Measurements from ENCODE around the gene PC. TPM values are rescaled to one million over a fixed set of nuclear protein-coding genes. Genes with fewer than 3 reads are reported as not detected.
"Not testable (repeated sequence)": the region's sequence is repeated elsewhere in the genome, so short reads cannot be mapped to it uniquely, and the experiment has no call there.

Gene PC
- total RNA-seq, 1 donor from 2014 or later, result 12.7 TPM

DNA sequence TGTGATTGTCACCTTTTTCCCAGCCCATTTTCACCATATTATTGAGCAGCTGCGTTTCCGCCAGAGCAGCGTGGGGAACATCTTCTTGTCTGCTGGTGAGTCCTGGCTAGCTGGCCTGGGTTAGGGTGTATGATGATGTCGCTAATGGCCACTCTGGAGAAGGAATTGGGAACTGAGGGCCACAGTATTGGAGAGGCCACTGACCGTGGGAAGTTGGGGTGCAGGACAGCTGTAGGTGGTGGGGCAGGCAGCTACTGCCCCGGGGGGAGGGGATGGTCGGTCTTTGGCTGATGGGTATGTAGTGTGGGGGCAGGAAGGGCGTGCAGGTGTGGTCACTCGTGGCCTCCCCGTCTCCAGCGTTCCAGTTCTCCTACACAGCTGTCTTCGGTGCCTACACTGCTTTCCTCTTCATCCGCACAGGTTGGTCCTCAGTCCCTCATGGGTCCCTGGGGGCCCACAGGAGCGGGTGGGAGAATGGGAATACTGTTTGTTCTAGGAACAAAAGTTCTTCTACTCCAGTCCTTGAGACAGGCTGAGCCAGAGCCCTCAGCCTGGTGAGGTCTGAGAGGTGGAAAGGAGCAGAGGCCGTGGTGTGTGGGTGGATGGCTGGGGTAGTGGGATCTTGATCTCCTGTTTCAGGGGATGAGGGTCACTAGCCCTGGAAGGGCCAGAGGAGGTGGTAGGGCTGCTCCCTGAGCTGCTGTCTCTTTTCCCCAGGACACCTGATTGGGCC lies 112.9 kb downstream of the PC start:
- intact Hi-C loops (cut with micrococcal nuclease), result no loop called here

DNA sequence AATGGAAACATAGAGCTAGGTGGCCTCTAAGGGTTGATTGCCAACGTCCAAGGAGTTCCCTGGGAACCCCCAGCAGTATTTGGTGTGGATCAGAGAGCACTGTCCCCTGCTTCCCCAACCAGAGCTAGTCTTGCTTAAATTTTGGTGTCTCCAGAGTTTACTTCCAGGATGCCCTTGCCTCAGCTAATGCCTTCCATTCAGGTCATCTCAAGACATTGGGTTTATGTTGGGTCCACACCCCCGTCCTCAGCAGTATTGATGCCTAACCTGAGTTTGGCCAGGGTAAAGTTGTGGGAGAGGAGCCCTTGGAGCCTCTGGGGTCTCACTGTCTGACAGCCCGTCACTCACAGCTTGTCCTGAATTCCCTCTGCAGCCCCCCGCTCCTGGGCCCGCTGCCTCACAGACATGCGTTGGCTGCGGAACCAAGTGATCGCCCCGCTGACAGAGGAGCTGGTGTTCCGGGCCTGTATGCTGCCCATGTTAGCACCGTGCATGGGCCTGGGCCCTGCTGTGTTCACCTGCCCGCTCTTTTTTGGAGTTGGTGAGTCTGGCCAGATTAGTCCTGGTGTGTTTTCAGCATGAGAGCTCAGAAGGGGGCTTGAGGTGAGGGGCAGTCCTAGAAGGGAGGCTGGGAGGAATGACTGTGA lies 113.6 kb downstream of the PC start:
- intact Hi-C loops (cut with micrococcal nuclease), result loop anchor here (5.0 kb wide), 3 partner anchors 113 to 663 kb away; partner anchors contain the start of genes CDK2AP2, PC, PITPNM1 and RBM4B

- intact Hi-C loops (cut with micrococcal nuclease), result loop anchor here (1.0 to 5.0 kb wide), 5 partner anchors 12 to 663 kb away; partner anchors contain the start of genes CDK2AP2, PC, PITPNM1 and RBM4B
Measured at GRCh38 chr11:66843776-66844495, 114.2 kb downstream of the PC start.

DNA sequence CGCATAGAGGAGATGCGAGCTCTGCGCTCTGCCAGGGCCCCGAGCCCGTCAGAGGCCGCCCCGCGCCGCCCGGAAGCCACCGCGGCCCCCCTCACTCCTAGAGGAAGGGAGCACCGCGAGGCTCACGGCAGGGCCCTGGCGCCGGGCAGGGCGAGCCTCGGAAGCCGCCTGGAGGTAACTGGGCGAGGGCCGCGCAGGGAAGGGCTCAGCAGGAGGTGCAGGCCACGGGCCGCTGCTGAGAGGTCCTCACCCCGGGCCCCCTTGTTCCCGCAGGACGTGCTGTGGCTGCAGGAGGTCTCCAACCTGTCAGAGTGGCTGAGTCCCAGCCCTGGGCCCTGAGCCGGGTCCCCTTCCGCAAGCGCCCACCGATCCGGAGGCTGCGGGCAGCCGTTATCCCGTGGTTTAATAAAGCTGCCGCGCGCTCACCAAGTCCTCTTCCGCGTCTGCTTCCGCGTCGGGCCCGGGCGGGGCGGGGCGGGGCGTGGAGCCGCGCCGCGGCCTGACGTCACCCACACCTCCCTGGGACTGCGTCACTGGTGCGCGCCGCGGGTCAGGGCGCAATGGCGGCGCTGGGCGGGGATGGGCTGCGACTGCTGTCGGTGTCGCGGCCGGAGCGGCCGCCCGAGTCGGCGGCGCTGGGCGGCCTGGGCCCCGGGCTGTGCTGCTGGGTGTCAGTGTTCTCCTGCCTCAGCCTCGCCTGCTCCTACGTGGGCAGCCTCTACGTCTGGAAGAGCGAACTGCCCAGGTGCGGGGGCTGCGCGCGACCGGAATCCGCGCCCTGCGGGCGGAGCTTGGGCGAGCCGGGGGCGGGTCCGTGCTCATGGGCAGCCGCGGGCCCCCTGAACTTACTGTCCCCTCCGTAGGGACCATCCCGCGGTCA lies 115.0 kb downstream of the PC start, which contains the start of gene RCE1:
RCE1 (plus strand) TSS at position 546 of the 880 bp plus-strand sequence; CDS start at position 561, 15 bp downstream.
- intact Hi-C loops (cut with micrococcal nuclease), result loop anchor here (1.0 to 5.0 kb wide), 5 partner anchors 13 to 664 kb away; partner anchors contain the start of genes CDK2AP2, PC, PITPNM1 and RBM4B

DNA sequence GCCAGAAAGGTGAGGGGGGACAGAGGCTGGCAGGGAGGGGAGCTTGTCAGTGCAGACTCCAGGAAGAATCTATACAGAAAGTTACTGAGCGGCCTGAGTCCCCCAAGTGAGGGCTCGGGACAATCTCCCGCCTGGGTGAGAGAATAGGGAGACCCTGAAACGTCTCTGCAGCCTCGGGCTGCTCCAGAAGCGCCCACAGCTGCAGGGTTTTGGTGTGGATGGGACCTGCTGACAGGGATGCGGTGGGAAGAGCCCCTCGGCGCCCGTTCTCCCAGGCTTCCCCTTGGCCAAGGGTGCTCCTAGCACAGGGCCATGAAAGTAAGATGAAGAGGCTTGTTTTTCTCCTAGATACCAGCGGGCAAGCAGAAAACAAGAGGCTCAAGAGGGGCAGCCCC lies 115.7 kb downstream of the PC start:
- intact Hi-C loops (cut with micrococcal nuclease), result loop anchor here (5.0 kb wide), 3 partner anchors 115 to 665 kb away; partner anchors contain the start of genes CDK2AP2, PC, PITPNM1 and RBM4B

GRCh38 chr11:66841861-66842260 lies 116.3 kb downstream of the PC start:
- intact Hi-C loops (cut with micrococcal nuclease), result loop anchor here (5.0 kb wide), 3 partner anchors 115 to 665 kb away; partner anchors contain the start of genes CDK2AP2, PC, PITPNM1 and RBM4B

DNA sequence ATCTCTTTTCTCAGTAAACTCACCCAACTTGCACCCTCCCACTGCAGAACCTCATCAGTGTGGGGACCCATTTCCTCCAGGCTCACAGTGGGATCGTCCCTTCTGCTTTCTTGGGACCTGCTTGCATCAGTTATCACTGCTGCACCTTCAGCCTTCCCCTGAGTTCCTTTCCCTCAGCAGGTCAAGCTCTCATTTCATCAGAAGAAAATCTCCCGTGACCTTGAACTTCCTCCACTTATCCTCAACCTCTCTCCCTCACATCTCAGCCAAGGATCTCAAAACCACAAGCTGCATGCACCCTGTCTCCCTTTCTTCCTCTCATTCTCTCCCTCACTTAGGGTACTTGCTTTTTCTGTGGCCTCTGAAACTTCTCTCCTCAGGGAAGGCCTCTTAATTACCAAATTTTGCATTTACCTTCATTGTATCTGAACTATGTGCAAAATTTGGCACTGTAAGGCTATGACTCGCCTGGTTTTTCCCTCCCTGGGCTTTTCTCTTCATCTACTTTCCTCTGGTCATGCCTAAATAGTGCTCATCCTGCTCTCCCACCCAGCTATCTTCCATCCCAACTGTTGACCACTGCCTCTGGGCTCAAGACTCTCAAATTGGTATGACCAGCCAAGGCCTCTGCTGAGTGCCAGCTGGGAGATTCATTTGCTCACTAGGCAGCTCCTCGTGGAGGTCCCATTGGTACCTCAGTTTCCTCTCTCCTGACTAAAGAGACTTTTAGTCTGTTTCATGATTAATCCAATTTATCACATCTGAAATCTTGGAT lies 117.7 kb downstream of the PC start:
- intact Hi-C loops (cut with micrococcal nuclease), result loop anchor here (5.0 kb wide), 3 partner anchors 117 to 667 kb away; partner anchors contain the start of genes CDK2AP2, PC, PITPNM1 and RBM4B

DNA sequence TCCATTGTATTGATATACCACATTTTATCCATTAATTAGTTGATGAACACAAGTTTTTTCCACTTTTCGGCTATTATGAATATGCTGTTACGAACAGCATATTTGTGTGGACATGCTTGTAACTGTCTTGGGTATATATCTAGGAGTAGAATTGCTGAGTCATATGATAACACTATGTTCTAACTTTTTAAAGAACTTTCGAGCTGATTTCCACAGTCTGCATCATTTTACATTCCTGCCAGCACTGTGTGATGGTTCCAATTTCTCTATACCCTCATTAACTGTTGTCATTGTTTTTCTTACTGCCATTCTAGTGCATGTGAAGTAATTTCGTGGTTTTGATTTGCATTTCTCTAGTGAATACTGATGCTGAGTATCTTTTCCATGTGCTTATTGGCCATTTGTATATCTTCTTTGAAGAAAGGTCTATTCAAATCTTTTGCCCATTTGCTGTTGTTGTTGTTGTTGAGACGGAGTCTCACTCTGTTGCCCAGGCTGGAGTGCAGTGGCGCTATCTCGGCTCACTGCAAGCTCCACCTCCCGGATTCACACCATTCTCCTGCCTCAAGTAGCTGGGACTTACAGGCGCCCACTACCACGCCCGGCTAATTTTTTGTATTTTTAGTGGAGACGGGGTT lies 122.3 kb downstream of the PC start:
- intact Hi-C loops (cut with micrococcal nuclease), result no loop called here

GRCh38 chr11:66834943-66835342 lies 123.2 kb downstream of the PC start:
- intact Hi-C loops (cut with micrococcal nuclease), result loop anchor here (1.0 kb wide), 1 partner anchor 141 kb away; no protein-coding TSS in a partner anchor

- intact Hi-C loops (cut with micrococcal nuclease), result loop anchor here (1.0 kb wide), 1 partner anchor 140 kb away; no protein-coding TSS in a partner anchor
Measured at GRCh38 chr11:66834539-66834845, 123.7 kb downstream of the PC start.

GRCh38 chr11:66824573-66824972 lies 133.6 kb downstream of the PC start:
- intact Hi-C loops (cut with micrococcal nuclease), result not testable (repeated sequence)

DNA sequence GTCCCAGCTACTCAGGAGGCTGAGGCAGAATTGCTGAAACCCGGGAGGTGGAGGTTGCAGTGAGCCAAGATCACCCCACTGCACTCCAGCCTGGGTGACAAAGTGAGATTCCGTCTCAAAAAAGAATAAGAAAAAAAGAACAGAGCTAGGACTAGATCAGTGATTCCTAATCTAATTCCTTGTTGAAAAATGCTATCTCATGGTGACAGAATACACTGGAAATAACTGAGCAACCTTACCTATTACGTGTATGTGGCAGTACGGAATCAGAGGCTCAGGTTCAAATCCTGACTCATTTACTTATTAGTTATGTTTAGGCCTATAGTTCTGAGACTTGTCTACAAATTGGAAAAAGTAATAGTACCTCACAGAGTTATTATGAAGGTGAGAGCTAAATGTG lies 134.5 kb downstream of the PC start:
- intact Hi-C loops (cut with micrococcal nuclease), result no loop called here

- intact Hi-C loops (cut with micrococcal nuclease), result no loop called here
Measured at GRCh38 chr11:66820901-66821300, 137.3 kb downstream of the PC start.

- intact Hi-C loops (cut with micrococcal nuclease), result no loop called here
Measured at GRCh38 chr11:66820381-66820780, 137.8 kb downstream of the PC start.

DNA sequence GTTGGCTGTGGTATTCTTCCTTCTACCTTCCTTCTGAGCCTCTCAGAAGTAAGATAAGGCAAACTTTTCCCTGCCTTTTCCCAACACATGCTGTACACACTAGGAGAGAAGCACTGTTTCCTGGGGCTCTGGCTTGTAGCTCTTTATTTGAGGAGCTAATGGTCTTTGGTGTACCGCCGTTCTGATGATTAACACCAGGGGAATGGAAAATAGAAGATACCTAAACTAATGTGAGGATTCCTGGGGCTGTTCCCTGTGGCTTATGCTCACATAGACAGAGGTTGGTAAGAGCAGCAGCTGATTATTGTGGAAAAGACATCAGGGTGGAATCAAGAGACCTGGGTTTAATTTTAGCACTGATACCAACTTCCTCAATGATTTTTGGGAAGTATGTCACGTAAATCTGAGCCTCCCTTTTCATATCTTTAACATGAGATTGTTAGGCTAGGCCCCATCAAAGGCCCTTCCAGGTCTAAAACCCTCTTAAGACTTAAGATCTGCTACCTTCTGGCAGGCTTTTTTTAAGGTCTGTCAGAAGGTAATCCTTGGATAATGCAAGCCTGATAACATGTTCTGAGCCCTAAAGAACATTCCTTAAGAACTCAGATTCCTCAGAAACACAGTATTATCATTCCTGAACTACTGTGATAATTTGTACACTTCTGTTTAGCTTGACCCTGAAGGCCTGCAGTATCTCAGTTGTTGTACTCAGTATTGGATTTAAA lies 139.8 kb downstream of the PC start:
- intact Hi-C loops (cut with micrococcal nuclease), result no loop called here

- intact Hi-C loops (cut with micrococcal nuclease), result no loop called here
Measured at GRCh38 chr11:66815646-66816045, 142.5 kb downstream of the PC start.

GRCh38 chr11:66814678-66815077 lies 143.5 kb downstream of the PC start:
- intact Hi-C loops (cut with micrococcal nuclease), result no loop called here

DNA sequence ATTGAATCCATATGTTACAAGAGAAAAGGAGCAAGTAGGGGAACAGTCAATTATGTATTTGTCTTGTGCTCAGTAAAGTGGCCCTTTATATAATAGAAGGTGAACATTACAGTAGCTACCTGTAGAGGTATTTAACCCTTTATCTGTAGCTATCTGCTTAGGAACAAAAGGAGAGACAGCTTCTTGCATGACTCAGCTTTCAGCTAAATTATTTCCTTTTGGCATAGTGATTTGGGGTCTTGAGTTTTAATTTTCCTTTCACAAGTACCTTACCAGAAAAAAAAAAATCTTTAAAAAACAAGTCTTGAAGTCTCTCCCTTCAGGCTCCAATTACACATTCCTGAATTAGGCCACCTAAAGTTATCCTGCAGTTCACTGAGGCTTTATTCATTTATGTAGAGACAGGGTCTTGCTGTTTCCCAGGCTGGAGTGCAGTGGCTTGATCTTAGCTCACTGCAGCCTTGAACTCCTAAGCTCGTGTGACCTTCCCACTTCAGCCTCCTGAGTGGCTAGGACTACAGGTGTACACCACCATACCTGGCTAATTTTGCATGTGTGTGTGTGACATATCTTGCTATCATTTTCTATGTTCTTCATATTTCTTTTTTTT lies 147.5 kb downstream of the PC start:
- intact Hi-C loops (cut with micrococcal nuclease), result no loop called here

Measured in T-helper 2 cell treated with Interferon-gamma antibody and Interleukin-4, amounts not matched to agents 100 ng/mL and 5 ng/mL, for 36 hours (primary cell).